ENCODE results near the gene CPLANE2.
"Not testable (repeated sequence)": the region's sequence is repeated elsewhere in the genome, so short reads cannot be mapped to it uniquely, and the experiment has no call there.

Gene CPLANE2, protein sequence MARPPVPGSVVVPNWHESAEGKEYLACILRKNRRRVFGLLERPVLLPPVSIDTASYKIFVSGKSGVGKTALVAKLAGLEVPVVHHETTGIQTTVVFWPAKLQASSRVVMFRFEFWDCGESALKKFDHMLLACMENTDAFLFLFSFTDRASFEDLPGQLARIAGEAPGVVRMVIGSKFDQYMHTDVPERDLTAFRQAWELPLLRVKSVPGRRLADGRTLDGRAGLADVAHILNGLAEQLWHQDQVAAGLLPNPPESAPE

DNA sequence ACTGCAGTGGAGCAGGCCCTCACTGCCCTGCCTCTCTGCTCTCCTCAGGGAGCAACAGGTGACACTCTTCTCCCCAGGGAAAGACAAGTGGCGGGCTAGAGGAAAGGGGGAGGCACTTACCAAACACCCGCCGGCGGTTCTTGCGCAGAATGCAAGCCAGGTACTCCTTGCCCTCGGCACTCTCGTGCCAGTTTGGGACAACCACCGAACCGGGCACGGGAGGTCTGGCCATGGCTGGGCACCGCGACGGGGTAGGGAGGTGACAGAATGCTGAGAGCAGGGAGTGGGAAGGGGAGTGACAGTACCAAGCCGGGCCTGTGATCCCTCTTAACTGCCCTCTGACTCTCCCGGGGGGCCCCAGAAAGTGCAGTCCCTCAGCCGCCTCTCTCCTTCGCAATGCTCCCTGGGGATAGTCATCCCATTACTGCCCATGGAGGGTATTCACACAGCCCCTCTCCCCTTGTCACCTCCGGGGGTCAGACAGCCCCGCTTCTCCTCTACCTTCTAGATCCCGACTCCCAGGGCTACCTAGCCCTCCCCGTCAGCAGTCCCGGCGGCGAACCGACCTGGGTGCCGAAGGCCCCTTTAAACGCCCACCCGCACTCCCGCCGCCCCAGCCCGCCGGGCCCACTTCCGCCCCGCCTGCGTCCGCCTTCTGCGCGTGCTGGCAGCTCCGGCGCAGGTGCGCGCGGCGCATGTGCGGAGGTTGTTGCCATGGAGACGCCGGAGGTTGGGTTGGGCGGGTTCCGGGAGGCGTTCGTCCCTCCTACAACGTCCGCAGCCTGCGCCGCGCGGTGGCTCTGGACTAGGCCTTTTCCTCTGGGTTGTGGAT is at the start of gene CPLANE2:
TSS of gene CPLANE2 (minus strand) at position 673 of the 832 bp plus-strand sequence. CDS start at position 232, 441 bp downstream.
- FAIRE-seq, result no peak

DNA sequence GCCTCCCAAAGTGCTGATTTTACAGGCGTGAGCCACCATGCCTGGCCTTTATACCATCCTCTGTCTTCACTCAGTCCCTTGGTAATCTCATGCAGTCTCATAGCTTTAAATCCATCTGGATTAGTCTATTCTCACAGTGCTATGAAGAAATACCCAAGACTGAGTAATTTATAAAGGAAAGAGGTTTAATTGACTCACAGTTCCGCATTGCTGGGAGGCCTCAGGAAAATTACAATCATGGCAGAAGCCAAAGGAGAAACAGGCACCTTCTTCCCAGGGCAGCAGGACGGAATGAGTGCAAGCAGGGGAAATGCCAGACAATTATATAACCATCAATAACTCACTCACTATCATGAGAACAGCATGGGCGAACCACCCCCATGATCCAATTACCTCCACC is 49.1 kb upstream of the CPLANE2 start:
- FAIRE-seq, result no peak

DNA sequence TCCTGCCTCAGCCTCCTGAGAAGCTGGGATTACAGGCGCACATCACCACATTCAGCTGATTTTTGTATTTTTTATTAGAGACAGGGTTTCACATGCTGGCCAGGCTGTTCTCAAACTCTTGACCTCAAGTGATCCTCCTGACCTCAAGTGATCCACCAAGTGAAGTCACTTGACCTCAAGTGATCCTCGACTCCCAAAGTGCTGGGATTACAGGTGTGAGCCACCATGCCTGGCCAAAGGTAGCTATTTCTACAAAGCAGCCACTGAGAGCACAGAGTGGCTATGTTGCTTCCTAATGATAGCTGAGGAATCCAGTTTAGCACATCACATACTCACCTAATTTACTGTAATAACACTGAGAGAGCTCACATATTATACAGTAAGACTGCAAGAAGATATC is 44.8 kb upstream of the CPLANE2 start:
- FAIRE-seq, result no peak

DNA sequence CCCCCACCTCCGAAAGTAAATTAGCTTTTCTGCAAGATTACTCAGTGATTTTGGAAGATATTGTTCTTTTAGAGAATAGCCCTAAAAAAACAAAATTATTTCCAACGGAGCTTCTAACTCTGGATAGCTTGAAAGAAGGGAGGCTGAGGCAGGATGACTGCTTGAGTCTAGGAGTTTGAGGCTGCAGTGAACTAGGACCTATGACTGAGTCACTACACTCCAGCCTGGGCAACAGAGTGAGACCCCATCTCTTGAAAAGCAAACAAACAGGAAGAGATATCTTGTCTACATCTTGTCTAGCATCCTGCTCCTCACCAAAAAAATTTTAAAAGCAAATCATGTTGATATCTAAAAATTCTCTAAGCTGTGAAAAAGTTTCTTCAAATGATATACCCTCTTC is 42.2 kb upstream of the CPLANE2 start:
- FAIRE-seq, result no peak

DNA sequence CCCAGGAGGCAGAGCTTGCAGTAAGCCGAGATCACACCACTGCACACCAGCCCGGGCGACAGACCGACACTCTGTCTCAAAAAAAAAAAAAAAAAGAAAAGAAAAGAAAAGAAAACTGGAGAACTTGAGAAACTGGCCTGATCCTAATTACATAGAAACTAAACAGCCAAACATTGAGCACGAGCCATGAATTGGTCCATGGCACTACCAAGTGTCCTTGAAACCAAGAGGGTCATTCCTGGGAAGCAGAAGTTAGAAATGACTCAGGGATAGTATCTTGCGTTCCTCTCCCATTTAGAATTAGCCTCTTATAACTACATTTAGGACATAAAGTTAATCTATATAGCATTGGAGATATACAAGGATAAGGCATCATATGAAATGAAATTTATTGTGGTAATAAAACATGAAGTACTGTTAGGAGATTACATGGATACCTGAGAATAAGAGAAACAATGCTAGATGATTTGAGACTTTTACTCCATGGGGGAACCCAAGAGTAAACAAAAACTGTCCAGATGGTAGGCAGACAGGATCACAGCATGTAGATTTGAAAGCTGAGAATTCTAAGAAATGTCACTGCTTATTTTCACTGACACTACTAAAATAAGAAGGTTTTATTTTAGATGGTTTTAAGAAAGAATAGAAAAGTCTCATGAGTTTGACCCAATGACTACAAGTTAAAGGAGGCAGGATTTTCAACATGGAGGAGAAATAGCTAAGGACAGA is 39.5 kb upstream of the CPLANE2 start:
- peak; percentile 8 for FAIRE-seq

DNA sequence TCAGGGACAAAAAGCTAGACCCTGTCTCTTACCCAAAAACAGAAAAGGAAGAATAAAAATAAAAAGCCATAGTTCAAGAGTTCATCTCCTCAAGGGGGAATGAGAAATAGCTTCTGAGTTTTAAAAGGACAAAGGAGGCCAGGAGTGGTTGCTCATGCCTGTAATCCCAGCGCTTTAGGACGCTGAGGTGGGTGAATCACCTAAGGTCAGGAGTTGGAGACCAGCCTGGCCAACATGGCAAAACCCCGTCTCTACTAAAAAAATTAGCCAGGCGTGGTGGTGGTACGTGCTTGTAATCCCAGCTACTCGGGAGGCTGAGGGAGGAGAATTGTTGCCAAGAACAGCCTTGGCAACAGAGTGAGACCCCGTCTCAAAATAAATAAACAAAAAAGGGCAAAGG is 38.6 kb upstream of the CPLANE2 start:
- FAIRE-seq, result no peak

DNA sequence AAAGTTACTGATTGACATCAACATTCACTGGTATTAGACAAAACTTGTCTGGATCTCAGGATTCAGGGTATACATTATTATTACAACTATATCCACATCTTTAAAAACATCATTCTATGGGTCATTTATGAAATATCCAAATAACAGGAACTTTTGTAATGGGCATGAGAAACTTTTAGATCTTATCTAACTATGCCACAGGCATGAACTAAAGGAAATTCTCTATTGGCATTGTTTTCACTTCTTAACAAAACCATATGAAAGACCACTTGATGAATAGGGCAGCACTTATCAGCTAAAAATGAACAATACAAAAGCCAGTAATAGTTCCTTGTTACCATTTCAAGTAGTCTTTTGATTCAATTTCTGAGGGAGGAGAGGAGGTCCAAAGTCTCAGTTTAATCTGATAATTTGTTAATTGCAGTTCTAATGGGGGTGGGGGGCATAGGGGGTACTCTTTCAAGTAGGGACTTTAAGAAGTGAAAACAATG is 30.8 kb upstream of the CPLANE2 start:
- no peak for FAIRE-seq

DNA sequence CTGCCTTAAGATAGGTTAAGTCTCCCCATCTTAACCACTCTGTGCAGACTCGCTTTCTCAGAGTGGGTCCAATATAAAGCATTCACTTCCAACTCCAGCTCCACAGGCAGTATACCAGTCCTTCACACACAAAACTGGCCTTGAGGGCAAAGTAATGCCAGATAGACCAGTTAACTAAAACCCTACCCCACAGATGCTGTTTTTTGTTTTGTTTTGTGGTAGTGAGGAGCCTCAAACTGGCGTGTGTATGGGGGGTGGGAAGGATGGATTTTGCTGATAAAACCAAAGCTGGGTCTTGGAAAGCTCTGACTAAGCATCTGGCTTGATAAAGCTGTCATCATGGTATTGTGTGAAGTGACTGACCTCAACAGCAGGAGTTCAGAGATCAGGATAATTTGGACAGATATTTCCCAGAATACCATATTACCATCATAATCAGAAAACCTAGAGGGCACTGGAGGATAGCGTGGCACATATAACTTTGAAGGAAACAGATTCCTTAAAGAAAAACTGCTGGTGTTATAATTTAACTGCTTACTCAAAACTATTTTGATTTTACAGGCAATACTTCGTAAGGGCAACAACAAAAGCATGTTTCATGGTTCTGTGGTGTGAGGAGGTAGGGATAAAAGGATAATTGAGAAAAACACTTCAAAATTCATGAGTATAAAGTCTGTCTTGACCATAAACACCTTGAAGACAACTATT is 29.6 kb upstream of the CPLANE2 start:
- FAIRE-seq, result no peak

DNA sequence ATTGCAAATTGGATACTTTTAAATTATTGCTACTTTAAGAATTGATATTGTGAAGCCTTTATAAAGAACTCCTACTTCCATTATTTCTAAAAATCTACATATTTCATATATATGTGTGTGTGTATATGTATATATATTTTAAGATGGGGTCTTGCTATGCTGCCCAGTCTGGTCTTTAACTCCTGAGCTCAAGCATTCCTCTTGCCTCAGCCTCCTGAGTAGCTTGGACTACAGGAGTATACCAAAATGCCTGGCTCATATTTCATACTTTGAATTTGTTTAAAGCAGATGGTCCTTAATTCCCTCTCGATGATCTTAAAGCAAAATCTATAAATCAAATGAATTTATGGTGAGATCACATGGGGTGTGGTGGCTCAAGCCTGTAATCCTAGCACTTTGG is 25.1 kb upstream of the CPLANE2 start:
- FAIRE-seq, result no peak

DNA sequence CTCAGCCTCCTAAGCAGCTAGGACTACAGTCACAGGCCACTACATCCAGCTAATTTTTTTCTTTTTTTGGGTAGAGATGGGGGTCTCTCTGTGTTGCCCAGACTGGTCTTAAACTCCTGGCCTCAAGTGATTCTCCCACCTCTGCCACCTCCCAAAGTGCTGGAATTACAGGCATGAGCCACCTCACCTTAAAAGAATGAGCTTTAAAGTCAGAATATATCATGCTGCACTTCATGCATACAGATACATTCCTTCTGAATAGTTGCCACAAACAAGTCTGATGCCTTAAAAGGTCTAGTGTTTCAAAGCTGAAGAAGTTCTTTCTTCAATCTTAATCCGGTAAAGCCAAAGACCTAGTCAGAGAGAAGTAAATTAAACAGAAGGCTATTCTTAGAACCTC is 23.8 kb upstream of the CPLANE2 start:
- no peak for FAIRE-seq

DNA sequence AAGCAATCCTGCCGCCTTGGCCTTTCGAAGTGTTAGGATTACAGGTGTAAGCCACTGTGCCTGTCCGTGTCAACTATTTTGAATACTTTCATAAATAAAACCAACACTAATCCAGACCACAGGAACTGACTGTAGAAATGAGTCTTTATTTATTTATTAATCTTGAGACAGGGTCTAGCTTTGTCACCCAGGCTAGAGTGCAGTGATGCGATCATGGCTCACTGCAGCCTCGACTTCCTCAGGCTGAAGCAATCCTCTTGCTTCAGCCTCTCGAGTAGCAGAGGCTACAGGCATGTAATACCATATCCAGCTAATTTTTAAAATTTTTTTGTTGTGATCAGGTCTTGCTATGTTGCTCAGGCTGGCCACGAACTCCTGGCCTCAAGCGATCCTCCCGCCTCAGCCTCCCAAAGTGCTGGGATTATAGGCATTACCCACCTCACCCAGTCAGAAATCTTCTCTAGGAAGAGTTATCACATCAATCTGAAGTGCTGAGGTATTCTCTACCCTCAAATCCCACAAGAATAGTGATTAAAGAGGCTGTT is 21.7 kb upstream of the CPLANE2 start:
- no peak for FAIRE-seq

DNA sequence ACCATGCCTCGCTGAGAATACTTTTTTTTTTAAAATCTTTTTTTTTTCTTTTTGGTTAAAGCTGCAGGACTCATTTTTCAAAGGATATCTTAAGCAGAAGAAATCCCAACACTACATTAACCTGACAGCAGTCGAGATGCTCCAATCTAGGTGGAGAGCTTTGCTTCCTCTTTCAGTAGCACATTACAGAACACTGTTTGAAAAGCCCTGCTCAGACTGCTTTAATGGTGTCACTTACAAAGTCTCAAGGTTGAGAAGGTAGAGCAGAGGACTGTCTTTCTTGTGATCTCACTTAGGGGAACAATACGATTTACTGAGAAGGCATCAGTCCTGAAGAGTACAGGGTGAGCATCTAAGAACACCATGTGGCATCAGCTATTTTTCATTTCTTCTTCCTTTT is 21.0 kb upstream of the CPLANE2 start:
- no peak for FAIRE-seq

DNA sequence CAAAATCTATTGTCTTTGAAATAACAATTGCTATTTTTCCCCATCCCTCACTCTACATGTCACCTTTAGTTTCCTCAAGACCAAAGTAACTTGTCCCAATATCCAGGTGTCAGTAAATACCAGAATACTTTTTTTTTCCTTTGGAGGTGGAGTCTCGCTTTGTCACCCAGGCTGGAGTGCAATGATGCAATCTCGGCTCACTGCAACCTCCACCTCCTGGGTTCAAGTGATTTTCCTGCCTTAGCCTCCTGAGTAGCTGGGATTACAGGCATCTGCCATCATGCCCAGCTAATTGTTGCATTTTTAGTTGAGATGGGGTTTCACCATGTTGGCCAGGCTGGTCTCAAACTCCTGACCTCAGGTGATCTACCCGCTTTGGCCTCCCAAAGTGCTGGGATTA is 20.6 kb upstream of the CPLANE2 start:
- not testable (repeated sequence) for FAIRE-seq

DNA sequence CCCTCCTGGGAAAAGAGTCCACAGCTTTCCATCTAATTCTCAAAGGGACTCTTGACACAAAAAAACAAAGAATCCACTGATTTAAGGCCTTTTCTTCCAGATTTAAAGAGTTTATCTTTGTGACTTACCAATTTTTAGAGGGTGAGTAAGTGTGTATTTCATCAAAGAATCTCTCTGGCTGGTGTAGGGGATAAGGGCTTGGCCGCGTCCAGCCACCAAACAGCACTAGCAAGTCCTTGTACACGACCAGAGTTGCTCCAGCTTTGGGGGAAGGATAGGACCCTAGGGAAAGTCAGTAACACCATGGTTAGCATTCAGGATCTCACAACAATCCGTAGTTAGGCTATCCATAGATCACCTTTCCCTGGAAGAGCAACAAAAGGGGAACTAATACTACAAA is 19.5 kb upstream of the CPLANE2 start:
- no peak for FAIRE-seq

DNA sequence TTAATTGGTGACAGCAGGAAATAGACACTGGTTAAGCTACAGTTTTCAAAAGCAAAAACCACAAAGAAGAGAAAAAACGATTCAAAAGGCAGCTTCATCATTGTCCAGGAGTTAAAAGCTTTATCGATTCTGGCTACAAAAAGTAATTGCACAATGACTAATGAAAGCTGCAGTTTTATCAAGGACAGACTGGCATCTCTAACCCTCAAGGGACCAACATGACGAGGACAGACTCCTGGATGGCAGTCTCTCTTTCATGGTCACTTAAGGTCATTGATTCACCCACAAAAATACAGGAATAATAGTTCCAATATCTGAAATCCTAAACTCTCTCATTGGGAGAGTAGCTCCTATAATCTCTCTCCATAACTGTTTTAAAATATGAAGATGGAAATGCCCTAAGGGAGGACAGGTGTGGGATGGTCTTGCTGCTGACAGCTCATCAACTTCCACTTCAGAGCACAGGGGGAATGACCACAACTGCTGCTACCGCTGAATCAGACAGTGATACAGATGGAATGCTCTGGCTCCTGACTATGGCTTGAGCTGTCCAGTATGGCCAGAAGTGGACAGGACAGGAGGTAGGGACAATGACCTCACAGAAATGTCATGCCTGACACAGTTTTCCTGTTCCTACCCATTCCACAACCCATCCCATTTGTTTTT is 17.4 kb upstream of the CPLANE2 start:
- FAIRE-seq, result no peak

DNA sequence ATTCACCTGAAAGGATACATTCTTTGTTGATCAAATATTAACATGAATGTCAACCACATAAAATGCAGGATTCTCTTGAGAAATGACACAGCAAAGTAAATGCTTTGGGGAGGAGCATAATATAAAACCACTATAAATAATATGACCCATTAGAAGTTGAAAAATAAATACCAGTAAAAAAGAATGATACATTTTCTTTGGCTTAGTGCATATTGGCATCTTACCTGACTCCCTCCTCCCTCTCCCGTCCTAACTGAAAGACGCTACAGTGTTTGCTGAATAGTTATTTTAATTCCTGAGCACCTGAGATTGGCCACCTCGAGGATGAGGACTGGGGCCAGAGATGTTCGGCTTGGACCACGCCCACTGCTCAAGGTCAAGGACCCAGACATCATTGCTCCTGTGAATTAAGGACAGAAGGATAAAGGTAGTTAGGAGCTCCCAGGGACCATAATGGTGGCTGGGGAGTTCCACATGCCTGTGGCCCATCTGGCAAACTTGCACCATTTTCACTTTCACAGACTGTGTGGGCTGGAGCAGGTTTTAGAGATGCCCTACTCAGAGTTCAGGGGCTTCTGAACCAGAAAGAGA is 16.4 kb upstream of the CPLANE2 start:
- FAIRE-seq, result no peak

DNA sequence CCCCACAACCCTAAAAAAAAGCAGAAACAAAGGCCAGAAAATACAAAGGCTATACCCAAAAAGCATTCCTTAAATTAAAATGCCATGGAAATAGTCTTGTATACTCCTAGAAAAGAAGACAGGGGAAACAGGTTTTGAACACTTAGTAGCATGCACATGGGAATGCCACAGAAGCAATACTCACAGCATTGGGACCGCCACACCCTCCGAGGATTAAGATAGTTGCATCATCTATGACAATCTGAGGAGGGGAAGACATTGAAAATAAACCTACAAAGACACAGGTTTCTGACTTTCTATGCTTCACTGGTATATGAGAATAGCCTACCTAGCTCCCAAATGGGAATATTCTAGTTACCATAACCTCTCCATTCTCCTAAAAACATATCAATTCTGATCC is 15.9 kb upstream of the CPLANE2 start:
- no peak for FAIRE-seq

DNA sequence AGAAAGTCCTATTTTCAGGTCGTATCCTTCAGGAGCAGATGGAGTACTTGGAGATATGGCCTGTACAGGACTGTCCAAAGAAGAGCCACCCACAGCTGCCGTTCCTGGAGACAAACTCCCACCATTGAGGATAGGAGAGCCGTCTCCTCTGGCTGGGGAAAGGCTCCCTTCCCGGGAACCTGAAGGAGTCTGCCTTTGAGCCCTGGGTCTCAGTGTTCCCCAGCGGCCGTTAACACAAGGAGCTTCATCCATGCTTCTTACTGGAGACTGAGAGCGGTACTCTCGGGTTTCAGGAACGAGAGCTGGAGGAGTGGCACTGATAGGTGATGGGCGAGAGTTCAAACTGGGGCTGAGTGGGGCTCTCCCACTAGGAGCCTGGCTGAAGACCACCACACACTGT is 14.4 kb upstream of the CPLANE2 start:
- FAIRE-seq, result no peak

DNA sequence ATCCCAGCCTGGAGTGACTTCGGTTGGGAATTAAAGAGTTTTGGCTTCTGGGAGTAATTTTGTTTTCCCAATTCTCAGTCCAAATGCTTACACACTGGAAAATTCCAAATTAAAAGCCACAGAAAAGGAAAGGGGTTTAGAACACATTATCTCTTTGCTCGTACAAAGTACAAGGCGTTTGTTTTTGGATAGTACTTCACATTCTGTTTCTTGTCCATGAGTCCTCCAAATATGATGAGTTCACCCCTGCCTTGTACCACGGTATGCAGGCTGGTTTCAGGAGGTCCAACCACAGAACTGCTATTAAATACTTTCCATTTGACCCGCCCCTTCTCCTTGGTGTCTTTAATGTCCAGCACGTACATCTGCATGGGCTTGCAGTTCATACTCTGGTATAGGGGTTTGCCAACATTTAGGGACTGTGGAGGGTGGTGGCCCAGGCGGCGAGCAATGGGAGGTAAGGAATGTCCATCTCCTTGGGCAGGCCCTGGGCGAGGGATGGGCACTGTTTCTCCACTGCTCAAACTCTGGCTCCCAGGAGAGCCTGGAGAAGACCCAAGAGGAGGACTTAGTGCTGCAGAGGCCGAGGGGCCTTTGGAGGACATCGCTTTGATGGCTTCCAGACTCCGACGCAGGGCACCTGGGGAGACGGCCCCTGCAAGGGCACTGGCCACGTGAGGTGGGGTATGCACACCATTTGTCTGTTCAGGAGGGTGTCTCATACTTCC is 13.7 kb upstream of the CPLANE2 start:
- FAIRE-seq, result no peak

DNA sequence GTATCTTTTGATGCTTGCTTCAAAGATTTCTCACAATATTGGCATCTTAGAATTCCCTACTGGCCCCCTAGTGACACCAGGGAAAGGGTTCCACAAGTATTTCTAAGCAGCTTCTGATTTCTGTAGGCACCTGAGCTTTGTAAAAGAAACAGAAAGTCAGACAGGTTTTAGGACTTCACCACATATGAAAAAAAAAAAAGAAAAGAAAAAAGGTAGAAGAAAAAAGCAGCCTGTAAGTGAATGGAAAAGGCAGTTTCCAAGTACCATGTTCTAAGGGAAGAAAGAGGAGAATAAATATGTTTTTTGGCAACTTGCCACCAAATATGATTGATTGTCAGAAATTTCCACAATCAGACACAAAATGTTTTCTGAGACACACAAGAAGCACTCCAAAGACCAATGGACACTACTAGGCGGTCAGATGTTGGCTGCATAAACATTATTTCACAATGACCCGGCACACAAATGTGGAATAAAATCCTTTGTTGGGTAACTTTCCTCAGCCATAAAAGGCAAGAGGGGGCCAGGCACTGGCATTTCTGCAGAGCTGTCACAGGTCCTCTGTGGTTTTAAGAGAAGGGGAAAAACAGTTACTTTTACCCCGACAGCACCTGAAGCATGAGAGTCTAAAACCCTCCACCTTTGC is 12.7 kb upstream of the CPLANE2 start:
- no peak for FAIRE-seq

Data from endometrium (tissue), 2 donors.